Measurements from ENCODE around the gene SLC26A11.

SLC26A11 gene

DNA sequence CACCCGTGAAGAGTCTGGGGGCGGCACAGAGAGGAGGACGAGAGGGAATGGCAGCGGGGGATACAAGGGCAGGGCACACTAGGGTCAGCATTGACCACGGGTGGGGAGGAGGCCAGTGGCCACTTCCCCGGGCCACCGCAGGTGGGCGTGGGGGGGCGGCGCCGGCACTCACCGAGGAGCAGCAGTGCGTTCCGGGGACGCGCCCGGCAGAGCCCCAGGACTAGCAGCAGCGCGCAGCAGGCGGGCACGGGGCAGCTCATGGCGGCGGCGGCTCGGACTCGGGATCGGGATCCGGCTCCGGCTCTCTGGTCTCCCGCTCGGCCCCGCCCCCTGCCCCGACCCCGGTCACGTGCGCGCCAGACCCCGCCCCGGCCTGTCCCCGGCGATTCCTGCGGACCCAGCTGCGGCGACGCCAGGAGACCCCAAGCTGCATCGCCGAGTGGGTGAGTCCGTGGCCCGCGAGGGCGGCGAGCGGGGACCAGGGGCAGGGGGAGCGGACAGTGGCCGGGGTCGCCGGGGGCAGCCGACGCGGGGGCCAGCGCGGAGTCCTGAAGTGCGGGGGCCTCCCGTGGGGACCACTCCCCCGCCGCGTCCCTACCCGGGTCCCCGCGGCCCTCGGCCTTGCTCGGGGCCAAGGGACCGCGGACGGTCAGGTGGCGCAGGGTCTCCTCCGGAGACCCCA is at the start of gene SLC26A11, which contains the start of gene SGSH:
TSS of gene SLC26A11 (plus strand) at position 374 of the 682 bp plus-strand sequence. CDS start 1,134 bp downstream, outside the sequence.
TSS of gene SGSH (minus strand) at position 280 of the 682 bp plus-strand sequence. CDS start at position 260, 20 bp downstream.
- peak; percentile 54 to 95 (median 74) for DNase-seq
- intact Hi-C loops (cut with DNase I), result loop anchor here (5.0 kb wide), 1 partner anchor 68 kb away; no protein-coding TSS in a partner anchor

DNA sequence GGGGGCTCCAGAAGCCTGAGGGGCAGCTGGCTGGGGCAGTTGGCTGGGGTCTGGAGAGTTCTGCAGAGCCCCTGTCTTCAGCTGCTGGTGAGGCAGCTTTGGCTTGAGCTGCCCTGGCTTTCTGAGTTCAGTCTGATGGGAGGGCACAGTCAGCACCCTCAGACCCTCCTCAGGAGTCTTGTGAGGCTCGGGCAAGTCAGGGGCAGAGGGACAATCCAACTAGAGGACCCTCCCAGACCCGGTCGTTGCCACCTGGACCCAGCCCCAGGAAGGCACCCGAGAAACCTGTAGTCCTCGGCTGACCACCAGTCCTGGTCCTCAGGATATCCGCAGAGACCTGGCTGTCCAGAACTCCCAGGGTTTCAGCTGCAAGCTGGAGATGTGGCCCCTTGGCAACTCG is 48.5 kb upstream of the SLC26A11 start:
- intact Hi-C loops (cut with DNase I), result no loop called here
- DNase-seq, result peak in 2 of 10 donors; percentile 70 to 74

DNA sequence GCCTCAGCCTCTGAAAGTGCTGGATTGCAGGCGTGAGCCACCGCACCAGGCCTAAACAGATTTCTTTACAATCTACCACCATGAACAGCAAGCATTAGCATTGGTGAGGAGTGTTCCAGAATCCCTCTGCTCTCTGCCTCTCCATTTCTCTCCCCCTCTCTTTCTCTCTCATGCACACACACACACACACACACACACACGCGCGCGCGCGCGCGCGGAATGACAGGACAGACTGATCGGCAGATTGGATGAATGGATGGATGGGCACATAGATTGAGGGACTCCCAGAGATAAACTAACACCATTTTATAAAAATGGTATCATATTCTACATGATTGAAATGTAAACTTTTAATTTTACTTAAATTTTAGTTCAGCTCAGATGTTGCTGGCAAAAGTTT is 47.1 kb upstream of the SLC26A11 start:
- intact Hi-C loops (cut with DNase I), result no loop called here
- no peak for DNase-seq

DNA sequence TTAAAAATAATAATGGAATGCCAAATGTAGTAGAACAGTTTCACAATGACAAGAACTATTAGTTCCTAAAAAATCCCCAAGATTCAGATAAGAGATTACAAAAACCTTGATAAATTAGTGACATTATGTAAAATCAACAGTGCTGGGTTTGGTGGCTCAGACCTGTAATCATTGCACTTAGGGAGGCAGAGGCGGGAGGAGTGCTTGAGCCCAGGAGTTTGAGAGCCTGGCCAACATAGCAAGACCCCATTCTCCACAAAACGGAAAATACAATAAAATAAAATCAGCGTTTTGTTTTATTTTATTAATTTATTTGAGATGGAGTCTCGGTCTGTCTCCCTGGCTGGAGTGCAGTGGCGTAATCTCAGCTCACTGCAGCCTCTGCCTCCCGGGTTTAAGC is 46.3 kb upstream of the SLC26A11 start:
- intact Hi-C loops (cut with DNase I), result no loop called here

DNA sequence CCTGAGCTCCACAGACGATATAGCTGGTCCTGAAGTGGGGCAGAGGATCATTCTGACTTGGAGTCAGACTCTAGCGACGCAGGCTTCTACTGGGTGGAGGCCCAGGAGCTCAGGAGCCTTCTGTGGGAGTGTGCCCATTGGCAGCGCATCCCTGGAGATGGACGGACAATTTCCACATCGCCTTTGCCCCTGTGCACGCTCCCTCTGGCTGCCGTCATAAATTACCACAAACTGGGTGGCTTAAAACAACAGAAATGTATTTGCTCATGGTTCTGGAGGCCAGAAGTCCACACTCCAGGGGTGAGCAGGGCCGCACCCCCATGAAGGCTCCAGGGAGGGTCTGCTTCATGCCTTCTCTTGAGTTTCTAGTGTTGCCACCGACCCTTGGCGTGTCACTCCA is 43.5 kb upstream of the SLC26A11 start:
- no peak for DNase-seq
- intact Hi-C loops (cut with DNase I), result no loop called here

More for the DNA sequence above, 46.3 kb upstream of the SLC26A11 start:
- peak in 1 of 10 donors; percentile 5 for DNase-seq

DNA sequence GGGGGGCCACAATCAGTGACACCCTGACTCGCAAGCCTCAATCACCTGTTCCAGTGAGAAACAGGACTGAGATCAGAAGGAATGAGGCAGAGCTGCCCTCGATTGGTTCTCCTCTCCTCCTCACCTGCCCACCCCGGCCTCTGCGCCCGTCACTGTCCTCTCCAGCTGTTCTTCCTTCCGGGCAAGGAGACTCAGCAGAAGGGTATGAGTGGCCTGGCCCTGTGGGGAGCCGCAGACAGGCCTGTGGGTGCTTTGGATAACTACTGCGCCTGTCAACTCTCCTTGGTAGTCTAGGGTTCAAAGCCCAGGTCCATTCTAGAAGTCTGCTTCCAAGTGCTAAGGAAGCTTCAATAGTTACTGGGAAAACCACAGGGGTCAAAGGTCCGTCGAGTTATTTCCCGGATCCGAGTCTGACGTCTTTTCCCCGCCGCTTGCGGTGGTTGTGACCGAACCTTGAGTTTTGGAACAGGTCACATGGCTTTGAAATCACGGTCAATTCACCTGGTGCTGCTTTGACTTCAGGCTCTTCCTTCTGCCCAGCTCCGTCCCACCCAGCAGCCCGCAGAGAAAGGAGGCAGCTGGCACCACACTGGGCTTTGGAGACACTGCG is 42.1 kb upstream of the SLC26A11 start:
- intact Hi-C loops (cut with DNase I), result no loop called here
- peak in 2 of 10 donors; percentile 45 to 55 for DNase-seq

DNA sequence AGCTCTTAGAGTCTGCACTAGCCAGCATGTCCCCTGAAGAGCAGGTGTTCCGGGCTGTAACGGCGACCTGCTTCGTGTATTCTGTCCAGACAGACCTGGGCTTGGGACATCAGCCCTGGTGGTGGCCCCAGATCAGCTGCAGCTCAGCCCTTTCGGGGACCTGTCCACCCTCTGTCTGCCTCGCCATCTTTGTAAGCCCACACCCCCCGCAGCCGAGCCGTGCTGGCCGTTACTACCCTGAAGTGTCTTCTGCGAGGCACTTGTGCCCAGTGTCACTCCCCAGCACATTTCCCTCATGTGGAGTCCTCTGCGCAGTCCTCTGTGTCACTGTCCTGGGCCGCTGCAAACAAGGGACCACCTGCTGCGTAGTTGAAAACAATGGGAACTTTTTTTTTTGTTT is 40.0 kb upstream of the SLC26A11 start:
- DNase-seq, result peak in 1 of 10 donors; percentile 65
- intact Hi-C loops (cut with DNase I), result no loop called here

DNA sequence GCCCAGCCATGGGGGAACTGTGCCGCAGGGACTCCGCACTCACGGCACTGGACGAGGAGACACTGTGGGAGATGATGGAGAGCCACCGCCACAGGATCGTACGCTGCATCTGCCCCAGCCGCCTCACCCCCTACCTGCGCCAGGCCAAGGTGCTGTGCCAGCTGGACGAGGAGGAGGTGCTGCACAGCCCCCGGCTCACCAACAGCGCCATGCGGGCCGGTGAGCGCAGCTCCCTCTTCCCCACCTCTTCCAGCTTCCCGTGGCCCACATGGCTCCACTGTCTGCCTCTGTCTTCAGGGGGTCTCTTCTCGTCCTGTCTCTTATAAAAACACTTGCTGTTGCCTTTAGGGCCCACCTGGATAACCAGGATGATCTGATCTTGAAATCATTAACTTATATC is 38.8 kb upstream of the SLC26A11 start:
- intact Hi-C loops (cut with DNase I), result no loop called here

DNA sequence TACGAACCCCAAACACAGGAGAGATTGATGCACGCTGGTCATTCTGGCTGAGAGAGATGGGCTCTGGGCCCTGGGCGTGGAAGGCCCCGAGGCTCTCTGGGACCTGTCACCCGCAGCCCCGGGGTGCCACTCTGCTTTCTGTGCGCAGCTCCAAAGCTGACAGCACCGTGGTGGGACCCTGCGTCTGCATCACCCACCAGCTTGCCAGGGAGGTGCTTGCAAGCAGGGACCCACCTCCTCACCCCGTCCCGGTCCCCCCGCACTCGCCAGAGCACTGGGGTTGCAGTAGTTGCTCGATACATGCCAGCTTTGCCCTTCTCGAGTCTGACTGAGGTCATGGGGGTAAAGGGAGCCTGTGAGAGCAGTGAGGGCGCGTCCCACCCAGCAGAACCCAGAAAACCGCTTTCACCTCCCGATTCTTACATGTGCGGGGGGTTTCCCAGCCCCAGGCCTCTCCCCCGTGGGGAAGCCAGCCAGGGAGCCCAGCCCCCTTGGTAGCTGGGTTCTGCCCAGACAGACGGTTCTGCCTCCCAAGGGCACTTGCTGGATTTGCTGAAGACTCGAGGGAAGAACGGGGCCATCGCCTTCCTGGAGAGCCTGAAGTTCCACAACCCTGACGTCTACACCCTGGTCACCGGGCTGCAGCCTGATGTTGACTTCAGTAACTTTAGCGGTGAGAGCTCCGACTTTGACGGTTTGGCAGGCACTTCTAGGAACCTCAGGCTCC is 37.9 kb upstream of the SLC26A11 start:
- intact Hi-C loops (cut with DNase I), result no loop called here
- DNase-seq, result peak in 1 of 10 donors; percentile 75

More for the DNA sequence above, 38.8 kb upstream of the SLC26A11 start:
- peak in 1 of 10 donors; percentile 57 for DNase-seq

DNA sequence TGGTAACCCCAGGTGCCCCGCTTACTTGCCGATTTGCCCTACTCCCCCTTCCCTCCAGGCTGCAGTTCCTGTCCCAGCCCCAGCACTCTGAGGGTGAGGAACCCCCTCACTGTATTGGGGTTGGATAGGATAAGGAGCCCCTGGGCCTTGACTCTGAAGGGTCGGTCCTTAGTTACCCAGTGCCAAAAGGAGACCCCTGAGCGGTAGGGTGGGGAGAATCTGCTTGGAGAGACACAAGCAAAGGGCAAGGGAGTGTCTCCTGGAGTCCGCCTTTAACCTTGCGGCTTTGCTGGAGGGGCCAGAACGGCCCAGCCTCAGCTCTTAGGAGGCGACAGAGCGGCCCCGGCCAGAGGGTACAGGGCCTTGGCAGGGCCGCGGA is 37.4 kb upstream of the SLC26A11 start:
- intact Hi-C loops (cut with DNase I), result no loop called here
- no peak for DNase-seq

DNA sequence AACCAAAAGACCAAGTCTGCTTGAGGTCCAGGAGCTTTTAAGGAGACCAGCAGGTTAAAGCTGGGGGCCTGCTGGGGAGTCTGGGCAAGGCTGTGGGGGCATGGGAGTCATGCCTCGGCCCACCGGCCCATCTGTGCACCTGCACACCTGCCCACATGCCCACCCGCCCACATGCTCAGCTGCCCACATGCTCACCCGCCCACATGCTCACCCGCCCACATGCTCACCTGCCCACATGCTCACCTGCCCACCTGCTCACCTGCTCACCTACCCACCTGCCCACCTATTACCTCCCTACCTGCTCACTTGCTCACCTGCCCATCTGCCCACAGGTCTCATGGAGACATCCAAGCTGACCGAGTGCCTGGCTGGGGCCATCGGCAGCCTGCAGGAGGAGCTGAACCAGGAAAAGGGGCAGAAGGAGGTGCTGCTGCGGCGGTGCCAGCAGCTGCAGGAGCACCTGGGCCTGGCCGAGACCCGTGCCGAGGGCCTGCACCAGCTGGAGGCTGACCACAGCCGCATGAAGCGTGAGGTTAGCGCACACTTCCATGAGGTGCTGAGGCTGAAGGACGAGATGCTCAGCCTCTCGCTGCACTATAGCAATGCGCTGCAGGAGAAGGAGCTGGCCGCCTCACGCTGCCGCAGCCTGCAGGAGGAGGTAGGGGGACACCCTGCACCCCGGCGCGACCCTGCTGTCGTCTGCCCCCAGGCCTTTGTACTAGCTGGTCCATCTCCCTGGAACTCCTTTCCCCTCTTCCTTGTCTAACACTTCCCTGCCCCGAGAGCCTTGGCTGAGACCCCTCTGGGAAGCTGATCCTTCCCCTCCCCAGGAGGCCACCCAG is 36.4 kb upstream of the SLC26A11 start:
- intact Hi-C loops (cut with DNase I), result no loop called here
- peak in 1 of 10 donors; percentile 59 for DNase-seq

DNA sequence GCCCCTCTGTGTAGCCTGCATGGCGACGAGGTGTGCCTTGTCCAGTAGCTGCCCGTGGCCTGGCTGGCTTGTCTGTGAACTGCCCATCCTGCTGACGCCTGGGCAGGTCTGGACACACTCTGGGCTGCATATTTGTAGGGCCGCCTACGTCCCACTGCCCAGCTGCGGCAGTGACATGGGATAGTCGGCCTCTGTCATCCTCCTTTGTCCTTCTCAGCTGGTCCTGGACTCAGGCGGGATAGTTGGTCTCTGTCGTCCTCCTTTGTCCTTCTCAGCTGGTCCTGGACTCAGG is 35.9 kb upstream of the SLC26A11 start:
- intact Hi-C loops (cut with DNase I), result no loop called here
- DNase-seq, result peak in 1 of 10 donors; percentile 85

DNA sequence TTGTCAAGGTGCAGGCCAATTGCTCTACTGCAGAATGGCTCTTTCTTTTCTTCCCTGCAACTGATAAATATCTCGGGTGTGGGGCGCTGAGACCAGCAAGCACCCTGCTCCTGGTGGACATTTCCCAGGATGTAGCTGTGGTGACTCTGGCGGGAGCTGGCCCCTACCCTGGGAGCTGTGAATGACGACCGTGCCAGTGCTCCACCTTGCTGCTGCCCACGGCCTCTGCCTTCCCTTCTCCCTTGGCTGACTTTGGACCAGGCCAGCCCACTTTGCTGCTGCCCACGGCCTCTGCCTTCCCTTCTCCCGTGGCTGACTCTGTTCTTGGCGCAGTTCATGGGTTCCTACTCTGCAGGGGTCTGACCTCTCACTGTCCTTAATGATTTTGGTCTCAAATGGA is 34.3 kb upstream of the SLC26A11 start:
- intact Hi-C loops (cut with DNase I), result no loop called here
- DNase-seq, result peak in 1 of 10 donors; percentile 61

DNA sequence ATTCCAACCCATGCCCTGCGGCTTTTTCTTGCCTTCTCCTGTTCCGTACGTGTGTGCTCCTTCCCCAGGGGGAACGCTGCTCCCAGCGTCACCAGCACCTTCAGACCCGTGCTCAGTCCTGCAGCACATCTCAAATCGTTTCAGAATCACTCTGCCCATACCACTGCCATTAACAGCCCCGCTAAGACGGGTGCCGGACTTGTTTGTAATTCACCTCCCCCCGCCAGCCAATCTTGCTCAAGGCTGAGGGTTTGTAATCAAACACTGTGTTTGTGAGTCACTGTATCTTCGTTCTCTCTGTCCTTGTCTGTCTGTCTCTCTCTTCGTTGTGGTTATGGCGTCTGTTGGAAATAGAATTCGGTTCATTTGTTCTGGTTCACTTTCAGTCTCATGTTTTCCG is 33.1 kb upstream of the SLC26A11 start:
- intact Hi-C loops (cut with DNase I), result no loop called here
- no peak for DNase-seq

DNA sequence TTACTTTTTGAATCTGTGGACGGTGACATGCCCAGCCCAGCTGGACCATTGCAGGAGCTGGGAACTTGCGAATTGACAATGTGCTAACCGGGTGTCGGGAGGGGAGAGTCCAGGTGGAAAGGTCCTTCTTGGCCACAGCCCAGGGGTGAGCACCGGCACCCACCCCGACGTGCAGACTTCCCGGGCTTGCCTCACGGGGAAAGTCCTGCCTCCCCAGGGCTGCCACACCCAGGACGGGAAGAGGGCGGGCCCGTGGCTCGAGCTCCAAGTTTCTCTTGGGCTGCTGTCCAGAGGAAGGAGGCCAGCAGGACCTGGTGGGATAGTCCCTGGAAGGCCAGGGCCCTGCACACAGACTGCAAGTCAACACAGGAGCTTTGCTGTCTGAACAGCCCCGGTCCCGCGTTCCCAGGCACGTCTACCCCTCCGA is 32.7 kb upstream of the SLC26A11 start:
- intact Hi-C loops (cut with DNase I), result no loop called here
- peak in 1 of 10 donors; percentile 73 for DNase-seq

DNA sequence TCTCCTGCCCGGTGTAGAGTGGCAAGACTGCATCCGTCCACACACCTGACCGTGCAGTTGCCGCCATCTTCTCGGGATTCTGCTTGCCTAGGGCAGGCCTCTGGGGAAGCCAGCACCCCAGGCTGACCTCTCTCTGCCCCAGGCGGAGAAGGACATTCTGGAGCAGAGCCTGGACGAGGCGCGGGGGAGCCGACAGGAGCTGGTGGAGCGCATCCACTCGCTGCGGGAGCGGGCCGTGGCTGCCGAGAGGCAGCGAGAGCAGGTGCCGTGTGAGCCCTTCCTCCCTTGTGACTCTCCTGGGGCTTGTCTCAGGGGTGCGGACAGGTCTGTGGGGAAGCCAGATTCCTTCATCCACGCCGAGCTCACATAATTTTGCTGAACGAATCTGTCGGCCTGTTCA is 30.6 kb upstream of the SLC26A11 start:
- DNase-seq, result peak in 1 of 10 donors; percentile 76
- intact Hi-C loops (cut with DNase I), result no loop called here

DNA sequence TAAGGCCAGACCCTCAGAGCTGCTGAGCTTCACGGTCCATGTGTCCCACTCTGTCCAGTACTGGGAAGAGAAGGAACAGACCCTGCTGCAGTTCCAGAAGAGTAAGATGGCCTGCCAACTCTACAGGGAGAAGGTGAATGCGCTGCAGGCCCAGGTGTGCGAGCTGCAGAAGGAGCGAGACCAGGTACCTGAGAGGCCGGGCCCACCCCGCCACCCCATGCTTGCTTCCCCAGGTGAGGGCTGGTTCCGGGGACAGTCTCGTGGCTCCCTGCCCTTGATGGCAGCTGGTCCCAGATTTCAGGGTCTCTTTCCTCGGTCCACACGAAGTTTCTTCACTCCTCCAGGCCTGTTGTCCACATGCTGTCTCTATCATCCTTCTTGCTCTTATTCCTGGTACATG is 29.5 kb upstream of the SLC26A11 start:
- peak in 1 of 10 donors; percentile 66 for DNase-seq
- intact Hi-C loops (cut with DNase I), result no loop called here

DNA sequence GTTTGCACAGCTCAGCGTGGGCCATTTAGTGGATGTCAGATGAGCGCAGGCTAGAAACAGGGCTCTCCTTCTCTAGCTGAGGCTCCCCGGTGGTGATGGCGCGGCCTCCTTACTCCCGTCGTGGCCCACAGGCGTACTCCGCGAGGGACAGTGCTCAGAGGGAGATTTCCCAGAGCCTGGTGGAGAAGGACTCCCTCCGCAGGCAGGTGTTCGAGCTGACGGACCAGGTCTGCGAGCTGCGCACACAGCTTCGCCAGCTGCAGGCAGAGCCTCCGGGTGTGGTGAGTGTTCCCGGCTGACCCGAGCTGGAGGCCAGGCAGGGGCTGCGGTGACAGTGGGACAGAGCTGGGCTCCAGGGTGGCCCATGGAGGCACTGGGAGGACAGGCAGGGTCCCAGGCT is 29.0 kb upstream of the SLC26A11 start:
- intact Hi-C loops (cut with DNase I), result no loop called here
- DNase-seq, result peak in 1 of 10 donors; percentile 61

DNA sequence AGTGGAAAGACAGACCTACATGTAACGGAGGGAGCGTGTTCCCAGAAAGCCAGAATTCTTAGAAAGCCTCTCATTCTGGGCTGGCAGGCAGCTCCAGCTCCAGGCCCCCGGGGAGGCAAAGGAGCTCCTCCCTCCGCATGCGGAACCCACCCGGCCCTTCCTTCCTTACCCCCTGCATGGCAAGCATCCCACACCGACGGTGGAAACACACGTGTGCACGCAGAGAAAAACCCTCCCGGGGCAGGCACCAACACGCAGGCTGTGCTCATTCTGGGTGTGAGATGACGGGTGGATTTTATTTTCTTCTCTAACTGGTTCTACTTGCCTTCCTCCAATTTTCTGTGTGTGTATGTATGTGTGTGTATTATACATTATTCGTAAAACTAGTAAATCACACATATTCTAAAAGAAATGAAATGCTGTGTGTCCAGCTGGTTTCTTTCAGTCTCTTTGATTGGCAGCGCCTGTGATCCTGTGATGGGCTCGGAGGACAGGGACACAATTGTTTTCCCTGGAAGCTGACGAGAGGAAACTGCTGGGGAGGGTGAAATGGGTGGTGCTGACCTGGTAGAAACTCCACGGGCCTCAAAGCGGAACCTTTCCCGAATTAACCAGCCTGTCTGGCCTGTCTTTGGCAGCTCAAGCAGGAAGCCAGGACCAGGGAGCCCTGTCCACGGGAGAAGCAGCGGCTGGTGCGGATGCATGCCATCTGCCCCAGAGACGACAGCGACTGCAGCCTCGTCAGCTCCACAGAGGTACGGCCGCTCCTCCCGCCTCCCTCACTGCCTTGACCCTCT is 28.2 kb upstream of the SLC26A11 start:
- DNase-seq, result peak in 5 of 10 donors; percentile 16 to 84 (median 52)
- intact Hi-C loops (cut with DNase I), result no loop called here

DNA sequence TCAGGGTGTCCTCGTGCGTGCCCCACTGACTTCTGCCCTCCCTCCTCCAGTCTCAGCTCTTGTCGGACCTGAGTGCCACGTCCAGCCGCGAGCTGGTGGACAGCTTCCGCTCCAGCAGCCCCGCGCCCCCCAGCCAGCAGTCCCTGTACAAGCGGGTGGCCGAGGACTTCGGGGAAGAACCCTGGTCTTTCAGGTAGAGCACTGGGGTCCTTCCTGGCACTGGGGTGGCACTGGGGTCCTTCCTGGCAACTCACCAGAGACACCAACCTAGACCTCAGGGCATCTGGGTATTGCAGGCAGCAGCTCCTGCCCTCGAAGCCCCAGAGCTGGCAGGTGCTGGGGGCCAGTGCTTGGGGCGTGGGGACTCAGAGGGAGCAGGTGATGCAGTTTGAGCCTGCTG is 25.1 kb upstream of the SLC26A11 start:
- intact Hi-C loops (cut with DNase I), result no loop called here
- DNase-seq, result no peak

All from posterior cingulate gyrus (tissue), 11 donors.